Aortic smooth muscle cell (primary cell): ENCODE results near the gene SPO11. TPM values are rescaled to one million over a fixed set of nuclear protein-coding genes. Genes with fewer than 3 reads are reported as not detected.

Experiments
- total RNA-seq: library from RNA; depleted of rRNA; stranded (reverse); fragments of >200 nt; gene quantifications from 2 replicates; pipeline ENCODE4 v1.2.3, GENCODE V29; 2014

SPO11 gene, protein sequence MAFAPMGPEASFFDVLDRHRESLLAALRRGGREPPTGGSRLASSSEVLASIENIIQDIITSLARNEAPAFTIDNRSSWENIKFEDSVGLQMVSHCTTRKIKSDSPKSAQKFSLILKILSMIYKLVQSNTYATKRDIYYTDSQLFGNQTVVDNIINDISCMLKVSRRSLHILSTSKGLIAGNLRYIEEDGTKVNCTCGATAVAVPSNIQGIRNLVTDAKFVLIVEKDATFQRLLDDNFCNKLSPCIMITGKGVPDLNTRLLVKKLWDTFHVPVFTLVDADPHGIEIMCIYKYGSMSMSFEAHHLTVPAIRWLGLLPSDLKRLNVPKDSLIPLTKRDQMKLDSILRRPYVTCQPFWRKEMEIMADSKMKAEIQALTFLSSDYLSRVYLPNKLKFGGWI
- total RNA-seq: not detected in 2 replicates

GRCh38 chr20:57329608-57330221, at the start of gene SPO11:
SPO11 (plus strand) TSS chr20:57329803; CDS start chr20:57329868, 65 bp downstream.

DNA sequence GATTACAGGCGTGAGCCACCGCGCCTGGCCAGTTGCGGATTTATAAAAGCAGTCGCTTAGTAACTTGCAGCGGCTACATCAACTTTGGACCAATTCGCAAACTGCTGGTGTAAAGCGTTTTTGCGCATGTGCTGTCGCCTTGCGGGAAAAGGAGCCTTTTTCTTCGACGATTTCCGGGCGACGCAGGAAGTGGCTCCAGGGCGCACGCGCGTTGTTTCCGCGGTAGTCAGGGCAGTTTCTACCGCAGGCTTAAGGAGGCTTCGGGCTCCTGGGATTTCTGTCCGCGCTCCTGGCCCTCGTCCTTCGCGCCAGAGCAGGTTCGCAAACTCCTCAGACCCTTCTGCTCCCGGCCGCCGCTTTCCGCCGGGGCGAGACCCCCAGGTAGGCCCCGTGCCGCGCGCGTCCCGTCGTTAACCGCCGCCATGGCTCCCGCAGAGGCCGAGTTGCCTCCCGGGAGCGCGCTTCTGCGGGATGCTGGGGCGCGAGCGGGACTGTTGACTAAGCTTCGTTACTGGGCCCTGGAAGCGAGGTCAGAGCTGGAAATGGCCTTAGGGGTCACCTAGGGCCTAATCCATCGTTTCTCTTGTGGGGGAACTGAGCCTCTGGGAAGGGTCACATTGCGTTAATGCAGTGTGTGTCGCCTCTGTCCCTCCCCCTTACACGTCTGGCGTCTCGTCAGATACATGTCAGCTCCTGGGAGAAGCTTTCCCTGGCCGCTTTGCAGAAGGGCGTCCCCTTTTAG, 21.6 kb downstream of the SPO11 start, which contains the start of gene RAE1:
TSS of gene RAE1 (plus strand) at position 214 of the 742 bp plus-strand sequence. CDS start 2,784 bp downstream, outside the sequence.

GRCh38 chr20:57390604-57391438, 61.2 kb downstream of the SPO11 start, which contains the start of gene RBM38:
RBM38 (plus strand) TSS chr20:57391396; CDS start chr20:57391582, 186 bp downstream.

Other genes starting within 250 kb of the SPO11 start
- not detected in 2 replicates for gene BMP7, start 63.2 kb upstream of the SPO11 start, total RNA-seq
- gene RAE1, start 21.5 kb downstream of the SPO11 start, total RNA-seq: 25.2 and 25.8 TPM in 2 replicates
- 3.7 TPM in 2 replicates for gene RBM38, start 61.6 kb downstream of the SPO11 start, total RNA-seq
- gene CTCFL, start 195.3 kb downstream of the SPO11 start, total RNA-seq: not detected in 2 replicates
- not detected in 2 replicates for gene PCK1, start 231.3 kb downstream of the SPO11 start, total RNA-seq